LNCAP (cell line): ENCODE measurements around the gene ZBTB20.
A peak's percentile ranks its signal among the peaks of the same experiment; 100 is the strongest.

Source experiments
- TF ChIP-seq, protein P1 (sequence below): fragments of 450-650 bp; IDR thresholded peaks from 2 replicates; pipeline ENCODE4 v1.5.1; 2017; ENCODE audit warnings: mild to moderate bottlenecking

Gene ZBTB20

DNA sequence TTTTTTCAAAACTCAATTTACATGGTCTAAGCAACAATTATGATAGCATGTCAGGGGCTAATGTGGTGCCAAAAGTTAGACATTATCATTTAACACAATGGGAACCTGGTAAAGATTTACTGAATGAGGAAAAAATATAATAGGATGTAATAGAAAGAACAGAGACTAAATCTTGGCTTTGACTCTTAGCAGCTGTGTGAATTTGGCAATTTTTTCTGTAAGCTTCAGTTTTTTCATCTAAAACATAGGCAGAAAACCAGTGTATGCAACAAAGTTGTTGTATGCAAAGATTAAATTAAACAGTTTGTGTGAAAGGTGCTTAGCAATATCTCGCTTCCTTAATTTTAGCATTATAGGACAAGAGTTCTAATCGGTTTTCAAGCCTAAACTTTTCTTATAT lies 57.6 kb downstream of the ZBTB20 start:
- TF ChIP-seq, protein P1, sequence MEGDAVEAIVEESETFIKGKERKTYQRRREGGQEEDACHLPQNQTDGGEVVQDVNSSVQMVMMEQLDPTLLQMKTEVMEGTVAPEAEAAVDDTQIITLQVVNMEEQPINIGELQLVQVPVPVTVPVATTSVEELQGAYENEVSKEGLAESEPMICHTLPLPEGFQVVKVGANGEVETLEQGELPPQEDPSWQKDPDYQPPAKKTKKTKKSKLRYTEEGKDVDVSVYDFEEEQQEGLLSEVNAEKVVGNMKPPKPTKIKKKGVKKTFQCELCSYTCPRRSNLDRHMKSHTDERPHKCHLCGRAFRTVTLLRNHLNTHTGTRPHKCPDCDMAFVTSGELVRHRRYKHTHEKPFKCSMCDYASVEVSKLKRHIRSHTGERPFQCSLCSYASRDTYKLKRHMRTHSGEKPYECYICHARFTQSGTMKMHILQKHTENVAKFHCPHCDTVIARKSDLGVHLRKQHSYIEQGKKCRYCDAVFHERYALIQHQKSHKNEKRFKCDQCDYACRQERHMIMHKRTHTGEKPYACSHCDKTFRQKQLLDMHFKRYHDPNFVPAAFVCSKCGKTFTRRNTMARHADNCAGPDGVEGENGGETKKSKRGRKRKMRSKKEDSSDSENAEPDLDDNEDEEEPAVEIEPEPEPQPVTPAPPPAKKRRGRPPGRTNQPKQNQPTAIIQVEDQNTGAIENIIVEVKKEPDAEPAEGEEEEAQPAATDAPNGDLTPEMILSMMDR, result no peak

DNA sequence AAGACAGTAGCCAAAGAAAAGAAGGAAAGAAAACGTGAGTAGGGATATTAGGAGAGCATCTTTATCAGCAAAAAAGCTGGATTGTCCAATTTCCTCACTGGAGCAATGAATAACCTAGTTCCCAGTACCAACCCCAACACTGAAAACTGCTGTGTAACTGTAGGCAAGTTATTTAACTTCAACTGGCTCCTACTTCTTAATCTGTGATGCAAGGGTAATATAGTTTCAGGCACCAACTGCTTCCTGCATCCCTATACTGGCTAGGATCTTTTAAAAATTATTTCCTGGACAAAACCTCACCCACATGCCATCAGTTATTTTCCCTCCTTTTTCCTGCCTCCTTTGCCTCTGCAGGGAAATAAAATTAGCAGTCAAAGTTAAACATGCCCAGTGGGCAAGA lies 59.6 kb downstream of the ZBTB20 start:
- TF ChIP-seq, protein P1, result no peak

DNA sequence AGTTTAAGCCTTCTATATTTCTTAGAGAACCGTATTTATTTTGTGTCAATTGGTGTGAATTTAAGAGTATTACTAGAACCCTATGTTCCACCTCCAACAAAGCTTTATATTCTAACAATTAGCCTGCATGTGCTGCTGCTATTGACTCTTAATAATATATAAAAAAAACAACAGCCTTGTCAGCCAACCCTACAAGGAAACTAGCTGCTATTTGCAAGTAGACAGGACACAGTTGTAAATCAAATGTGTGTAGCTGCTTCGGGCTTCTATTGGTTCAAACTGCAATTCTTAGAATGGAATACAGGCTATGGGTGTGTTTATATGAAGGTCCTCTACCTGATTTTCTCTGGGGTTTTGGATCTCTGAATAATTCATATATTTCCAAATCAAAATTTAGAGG lies 60.7 kb downstream of the ZBTB20 start:
- TF ChIP-seq, protein P1, result no peak

DNA sequence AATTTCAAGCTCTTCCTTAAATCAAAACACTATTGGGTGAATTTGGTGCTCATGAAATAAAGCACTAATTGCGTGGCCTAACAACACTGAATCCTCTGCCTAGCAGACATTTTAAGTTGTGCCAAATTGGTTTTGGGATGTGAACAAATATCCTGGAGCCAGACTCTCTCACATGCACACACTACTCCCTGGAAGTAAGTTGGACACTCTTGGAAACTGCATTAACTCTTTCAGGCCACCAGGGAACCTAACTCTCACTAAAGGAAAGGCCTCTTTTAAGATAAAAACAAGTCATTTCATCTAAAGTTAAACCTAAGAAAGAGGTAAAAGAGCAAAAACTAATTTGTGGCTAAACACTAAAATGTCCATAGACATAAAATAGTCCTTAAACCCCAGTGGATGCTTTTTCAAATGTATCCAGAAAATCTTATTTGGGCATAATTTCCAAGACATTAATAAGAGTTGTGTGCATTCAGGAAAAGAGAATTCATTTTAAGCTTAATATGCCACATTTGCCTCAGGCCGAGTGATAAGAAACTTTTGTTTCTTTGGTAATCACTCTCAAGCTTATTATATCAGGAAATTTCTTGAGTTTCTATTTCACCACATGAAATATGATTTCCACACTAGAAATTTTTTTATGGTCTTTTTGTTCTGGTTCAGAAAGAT lies 61.8 kb downstream of the ZBTB20 start:
- TF ChIP-seq, protein P1, result peak; percentile 26; the same call in 1 of the 2 replicates

DNA sequence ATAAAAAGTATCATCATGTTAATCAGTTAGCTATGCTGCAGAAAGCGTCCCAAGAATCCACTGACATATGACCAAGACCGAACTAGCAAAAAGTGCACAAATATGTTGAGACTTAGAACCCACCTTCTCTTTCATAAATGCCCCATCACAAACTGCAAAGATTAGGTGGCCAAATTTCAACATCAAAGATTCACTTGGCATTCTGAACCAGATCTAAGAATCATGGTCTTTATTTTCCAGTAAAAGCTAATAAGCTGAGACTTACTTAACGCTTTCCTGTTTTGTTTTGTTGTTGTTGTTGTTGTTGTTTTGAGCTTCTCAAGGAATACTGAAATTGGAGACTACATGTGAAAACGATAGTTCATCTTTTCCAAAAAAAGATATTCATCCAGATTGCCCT lies 62.4 kb downstream of the ZBTB20 start:
- TF ChIP-seq, protein P1, result no peak

DNA sequence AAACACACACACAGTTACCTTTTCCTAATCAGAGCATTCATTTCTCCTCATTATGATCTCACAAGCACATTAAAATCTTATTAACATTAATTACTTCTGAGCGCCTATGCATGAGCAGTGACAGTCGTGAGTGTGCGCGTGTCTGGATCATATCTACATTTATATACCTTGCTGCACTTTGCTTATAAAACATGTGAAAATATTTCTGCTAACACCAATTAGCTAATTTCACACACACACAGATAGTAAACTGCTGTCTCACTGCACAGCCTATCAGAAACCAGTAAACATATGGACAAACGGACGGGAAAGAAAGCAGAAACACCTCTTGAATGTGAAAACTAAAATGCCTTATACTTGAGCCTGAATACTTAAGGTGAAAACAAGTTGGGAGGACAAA lies 64.8 kb downstream of the ZBTB20 start:
- TF ChIP-seq, protein P1, result no peak

DNA sequence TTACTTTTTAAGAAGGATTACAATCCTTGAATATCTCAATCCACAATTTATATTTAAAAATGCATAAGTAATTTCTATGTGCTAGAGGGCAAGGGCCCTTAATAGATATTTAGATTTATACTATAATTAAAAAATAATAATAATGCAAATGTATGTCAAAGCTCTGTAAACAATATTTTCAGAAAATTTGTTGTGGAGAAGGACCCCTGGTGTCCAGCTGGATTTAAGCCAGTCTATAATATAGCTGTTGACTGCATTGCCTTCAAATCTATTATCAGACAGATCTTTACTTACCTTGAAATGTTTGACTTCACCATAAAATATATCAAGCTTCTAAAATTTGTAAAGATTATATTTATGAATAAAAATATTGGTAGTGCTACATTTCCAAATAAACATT lies 65.6 kb downstream of the ZBTB20 start:
- TF ChIP-seq, protein P1, result no peak
